GM12874 (cell line): ENCODE results near the gene MMP20.

Experiments used
- TF ChIP-seq, protein P1 (sequence below): IDR thresholded peaks from 2 replicates; pipeline ENCODE4 v1.5.1; 2011; ENCODE audit warnings: low read depth, mild to moderate bottlenecking, control low read depth, low read length, moderate library complexity; ENCODE audit not compliant: insufficient read depth

Gene MMP20

DNA sequence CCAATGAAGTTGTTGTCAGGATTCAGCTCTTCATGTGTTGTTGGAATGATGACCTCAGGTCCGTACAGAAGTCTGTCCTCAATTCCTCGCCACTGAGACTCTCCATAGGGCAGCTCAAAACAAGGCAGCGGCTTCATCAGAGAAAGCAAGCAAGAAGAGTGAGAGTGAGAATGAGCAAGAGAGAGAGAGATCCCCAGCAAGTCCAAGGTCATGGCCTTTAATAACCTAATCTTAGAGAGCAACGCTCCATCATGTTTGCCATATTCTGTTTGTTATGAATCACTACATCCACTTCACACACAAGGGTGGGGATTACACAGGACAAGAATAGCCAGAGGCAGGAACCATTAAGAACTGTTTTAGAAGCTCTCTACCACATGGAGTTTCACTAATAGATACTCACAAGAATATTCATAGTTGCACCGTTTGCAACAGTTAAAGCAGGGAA lies 71.3 kb downstream of the MMP20 start:
- TF ChIP-seq, protein P1, sequence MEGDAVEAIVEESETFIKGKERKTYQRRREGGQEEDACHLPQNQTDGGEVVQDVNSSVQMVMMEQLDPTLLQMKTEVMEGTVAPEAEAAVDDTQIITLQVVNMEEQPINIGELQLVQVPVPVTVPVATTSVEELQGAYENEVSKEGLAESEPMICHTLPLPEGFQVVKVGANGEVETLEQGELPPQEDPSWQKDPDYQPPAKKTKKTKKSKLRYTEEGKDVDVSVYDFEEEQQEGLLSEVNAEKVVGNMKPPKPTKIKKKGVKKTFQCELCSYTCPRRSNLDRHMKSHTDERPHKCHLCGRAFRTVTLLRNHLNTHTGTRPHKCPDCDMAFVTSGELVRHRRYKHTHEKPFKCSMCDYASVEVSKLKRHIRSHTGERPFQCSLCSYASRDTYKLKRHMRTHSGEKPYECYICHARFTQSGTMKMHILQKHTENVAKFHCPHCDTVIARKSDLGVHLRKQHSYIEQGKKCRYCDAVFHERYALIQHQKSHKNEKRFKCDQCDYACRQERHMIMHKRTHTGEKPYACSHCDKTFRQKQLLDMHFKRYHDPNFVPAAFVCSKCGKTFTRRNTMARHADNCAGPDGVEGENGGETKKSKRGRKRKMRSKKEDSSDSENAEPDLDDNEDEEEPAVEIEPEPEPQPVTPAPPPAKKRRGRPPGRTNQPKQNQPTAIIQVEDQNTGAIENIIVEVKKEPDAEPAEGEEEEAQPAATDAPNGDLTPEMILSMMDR = no peak

GRCh38 chr11:102552447-102553194 lies 72.5 kb downstream of the MMP20 start:
- TF ChIP-seq, protein P1 = no peak

GRCh38 chr11:102552020-102552419 lies 73.1 kb downstream of the MMP20 start:
- TF ChIP-seq, protein P1 = no peak

- TF ChIP-seq, protein P1 = no peak
These were observed 73.9 kb downstream of the MMP20 start for GRCh38 chr11:102551169-102551781.

DNA sequence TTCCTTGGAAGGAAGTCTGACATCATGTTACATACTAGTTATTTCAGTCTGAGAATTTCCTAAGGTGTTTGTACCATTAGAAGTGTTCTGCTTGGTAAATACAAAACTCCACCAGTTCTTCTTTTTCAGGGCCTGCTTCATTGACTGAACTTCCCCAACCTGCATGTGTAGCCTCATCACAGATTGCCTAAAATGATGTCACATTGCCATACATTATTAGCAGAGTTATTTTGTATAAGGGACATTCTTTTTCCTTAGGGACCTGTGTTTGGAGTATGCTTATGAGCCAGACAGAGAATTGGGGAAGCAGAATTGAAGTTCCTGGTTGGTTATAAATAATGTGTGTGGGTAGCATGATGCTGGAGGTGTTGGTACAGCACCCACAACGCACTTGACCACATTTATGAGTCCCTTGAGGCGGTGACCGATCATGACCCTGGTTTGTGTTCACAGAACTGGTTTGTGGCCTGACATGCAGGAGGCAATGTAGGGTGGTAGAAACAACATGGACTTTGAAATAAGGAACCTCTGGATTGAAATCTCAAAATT lies 78.1 kb downstream of the MMP20 start:
- TF ChIP-seq, protein P1 = no peak

- TF ChIP-seq, protein P1 = no peak
These were observed 78.7 kb downstream of the MMP20 start for GRCh38 chr11:102546427-102546826.

- TF ChIP-seq, protein P1 = no peak
These were observed 79.4 kb downstream of the MMP20 start for GRCh38 chr11:102545701-102546100.
